GM21423 (cell line): ENCODE data around the gene PLCH1.

Experiments
- ATAC-seq: cut with Tn5 transposase; IDR thresholded peaks from one replicate; pipeline ENCODE4 v1.9.1; 2021; ENCODE audit warnings: mild to moderate bottlenecking, moderate library complexity; ENCODE audit not compliant: unreplicated experiment

PLCH1 gene

DNA sequence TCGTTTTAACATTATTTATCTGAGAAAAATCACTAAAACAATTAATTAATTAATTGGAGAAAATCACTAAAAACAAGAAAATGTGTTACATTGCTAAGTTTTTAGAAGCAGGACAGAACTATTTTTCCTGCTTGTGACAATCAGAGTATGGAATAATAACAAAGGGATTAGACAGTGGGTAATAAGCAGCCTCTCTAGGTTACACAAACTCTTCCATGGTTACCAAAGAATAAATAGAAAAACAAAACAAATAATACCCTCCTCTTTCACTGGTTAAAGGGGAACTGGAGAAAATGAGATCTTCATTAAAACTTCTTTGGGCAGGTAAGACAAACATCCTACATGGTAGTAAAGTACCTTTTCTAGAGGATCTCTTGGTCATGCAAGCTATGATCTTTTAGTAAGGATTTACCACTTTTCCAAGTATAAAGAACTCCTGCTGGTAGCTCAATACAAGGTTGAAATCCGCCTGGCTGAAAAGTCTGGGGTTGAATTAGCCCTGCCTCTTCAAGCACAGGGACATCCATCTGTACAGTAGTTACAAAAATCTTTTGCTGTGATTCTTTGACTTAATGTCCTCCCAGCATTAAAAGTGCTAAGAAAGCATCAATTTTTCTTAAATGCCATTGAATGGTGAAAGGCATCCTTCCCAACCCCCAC, 2.5 kb upstream of the PLCH1 start:
- ATAC-seq: no peak

GRCh38 chr3:155746703-155747102, 1.8 kb upstream of the PLCH1 start:
- no peak for ATAC-seq

DNA sequence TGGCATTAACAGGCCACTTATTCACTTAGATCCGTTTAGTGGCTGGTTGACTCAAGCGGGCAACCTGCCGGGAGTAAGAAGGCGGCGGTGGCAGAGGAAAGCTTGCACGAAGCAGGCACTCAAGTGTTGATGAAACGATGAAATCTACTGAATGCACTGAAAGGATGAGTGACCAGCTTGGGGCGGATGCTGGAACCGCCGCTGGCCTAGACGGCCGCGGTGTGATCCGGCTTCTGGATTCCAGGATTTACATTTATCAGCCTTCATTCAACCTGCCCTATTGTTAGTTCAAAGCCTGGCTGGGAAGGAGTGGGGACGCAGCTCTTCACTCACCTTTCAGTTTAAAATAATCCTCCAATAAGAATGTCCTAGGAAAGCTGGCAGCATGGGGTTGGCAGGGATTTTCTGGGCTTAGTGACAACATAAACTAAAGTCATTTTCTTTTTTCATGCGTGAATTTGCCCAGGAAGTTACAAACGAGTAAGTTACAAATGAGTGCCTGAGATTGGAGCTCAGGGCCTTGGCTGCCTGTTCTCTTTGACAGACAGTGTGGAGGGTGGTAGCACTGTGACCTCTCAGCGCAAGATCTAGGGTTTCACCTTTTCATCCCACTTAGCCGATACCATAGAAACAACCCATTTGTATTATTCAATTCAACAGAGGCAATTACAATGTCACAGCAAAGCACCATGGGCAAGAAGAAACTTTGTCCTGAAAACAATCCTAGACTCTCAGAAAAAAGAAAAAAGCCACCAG, 1.1 kb upstream of the PLCH1 start:
- no peak for ATAC-seq

DNA sequence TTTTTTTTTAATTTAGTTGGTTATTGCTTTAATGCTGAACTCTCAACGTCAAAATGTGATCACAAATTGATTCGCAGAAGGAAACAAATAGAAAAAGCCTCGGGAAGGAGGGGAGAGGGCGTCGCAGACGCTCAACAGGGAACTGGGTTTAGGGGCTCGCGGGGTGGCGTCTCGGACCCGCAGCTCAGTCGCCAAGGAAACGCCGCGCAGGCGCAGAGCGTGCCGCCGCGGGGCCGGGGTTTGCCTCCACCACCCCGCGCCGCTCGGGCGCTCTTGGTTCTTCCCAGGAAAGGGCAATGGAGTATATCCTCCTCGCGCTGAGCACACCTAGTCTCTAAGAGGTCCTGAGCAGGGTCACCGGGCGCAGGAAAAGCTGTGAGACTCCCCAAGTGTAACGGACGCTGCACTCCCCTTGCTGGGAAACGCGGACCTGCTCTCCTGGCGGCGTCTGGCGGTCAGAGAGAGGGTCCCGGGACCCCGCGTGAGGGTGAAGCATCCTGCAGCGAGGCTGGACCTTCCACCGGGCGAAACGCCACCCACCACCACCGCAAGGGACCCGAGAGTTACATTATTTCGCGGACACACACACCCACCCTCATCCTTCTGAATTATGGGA, 753 bp downstream of the PLCH1 start:
- ATAC-seq: peak; percentile 38

DNA sequence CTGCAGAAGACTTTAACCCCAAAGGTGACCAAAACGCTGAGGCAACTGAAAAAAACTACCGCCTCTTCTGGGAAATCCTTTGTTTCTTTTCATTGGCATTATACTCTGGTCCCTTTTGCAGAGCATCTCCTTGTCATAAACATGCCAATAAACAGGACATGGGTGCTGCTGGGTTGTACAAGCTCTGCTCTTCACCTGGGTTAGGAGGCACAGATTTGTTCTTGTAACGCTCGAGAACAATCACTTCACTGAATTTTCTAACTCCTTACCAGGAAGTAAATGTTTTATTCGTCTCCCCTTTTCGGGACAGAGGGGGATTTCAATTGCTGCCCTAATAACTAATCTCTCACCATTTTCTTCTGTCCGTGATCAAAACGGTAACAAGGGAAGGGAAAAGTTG, 1.3 kb downstream of the PLCH1 start:
- no peak for ATAC-seq

DNA sequence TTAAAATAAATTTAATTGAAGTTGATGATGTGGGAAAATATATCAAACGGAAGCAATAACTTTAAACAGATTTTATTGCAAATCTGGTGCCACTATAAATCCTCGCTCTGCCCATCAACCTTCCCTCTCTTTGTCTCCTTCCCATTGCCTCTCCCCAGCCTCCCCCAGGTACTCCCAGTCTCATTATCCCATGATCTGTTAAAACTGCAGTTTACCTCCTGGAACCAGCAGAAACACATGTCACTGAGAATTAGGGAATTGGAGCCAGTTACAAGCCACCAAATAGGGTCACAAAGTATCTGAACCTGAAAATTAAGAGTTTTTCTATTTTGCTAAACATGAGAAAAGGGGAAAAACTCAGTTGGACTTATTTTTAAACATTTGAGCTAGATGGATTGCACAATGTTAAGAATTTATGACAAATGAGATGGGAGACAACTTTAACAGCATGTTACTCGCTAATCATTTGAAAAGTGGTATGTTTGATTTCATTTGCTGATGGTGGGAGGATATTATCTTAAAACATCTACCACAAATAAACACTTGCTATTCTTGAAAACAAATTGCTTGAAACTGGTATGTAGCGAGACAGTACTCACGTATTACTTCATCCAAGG, 2.4 kb downstream of the PLCH1 start:
- no peak for ATAC-seq

GRCh38 chr3:155741603-155742002, 3.3 kb downstream of the PLCH1 start:
- ATAC-seq: no peak

- no peak for ATAC-seq
Measured at GRCh38 chr3:155741101-155741500, 3.8 kb downstream of the PLCH1 start.

DNA sequence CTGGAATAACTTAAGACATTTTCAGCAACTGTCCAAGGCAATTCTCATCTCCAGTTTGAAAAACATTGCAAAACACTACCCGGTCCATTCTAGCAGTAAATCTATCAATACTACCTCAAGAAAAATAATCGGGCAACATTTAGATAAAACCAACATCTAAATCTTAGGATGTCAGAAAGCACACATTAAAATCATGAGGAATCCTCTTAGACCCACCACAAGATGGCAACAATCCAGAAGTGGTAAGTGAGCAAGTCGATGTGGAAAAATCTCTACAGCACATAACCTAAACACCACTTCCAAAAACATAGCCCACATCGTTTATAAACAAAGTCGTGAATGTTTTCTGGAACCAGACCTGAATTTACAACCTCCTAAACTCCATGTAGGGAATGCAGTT, 5.7 kb downstream of the PLCH1 start:
- ATAC-seq: no peak

DNA sequence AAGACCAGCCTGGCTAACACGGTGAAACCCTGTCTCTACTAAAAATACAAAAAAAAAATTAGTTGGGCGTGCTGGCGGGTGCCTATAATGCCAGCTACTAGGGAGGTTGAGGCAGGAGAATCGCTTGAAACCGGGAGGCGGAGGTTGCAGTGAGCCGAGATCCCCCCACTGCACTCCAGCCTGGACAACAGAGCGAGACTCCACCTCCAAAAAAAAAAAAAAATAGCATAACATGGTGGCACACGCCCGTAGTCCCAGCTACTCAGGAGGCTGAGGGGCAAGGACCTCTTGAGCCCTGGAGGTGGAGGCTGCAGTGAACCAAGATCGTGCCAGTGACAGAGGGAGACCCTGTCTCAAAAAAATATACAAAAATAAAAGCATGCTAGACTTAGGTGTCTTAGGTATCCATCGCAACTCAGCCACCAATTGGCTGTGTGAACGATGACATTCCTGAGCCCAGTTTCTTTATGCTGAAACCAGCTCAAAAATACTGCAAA, 6.2 kb downstream of the PLCH1 start:
- no peak for ATAC-seq

GRCh38 chr3:155737844-155738460, 6.9 kb downstream of the PLCH1 start:
- ATAC-seq: peak; percentile 99

DNA sequence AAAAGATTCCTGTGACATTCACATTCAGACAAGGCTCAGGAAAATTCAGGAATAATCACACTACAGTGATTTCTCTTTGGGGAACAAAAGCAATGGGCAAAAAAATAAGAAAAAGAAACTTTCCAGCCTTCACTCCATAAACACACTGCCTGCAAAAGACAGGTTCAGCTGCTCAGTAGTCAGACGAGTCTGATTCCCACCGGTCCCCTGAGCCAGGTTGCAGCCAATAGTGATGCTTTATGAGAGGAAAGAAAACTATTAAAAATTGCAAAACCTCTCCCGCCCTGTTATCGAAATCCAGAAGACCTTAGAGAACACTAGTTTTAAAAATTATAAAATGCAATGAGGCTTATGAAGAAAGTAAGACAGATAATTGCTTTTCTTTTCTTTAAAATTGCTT, 8.5 kb downstream of the PLCH1 start:
- ATAC-seq: no peak

GRCh38 chr3:155730843-155731242, 14.0 kb downstream of the PLCH1 start:
- no peak for ATAC-seq

GRCh38 chr3:155727836-155728235, 17.0 kb downstream of the PLCH1 start:
- ATAC-seq: no peak

- ATAC-seq: no peak
Measured at GRCh38 chr3:155714295-155714718, 30.6 kb downstream of the PLCH1 start.

DNA sequence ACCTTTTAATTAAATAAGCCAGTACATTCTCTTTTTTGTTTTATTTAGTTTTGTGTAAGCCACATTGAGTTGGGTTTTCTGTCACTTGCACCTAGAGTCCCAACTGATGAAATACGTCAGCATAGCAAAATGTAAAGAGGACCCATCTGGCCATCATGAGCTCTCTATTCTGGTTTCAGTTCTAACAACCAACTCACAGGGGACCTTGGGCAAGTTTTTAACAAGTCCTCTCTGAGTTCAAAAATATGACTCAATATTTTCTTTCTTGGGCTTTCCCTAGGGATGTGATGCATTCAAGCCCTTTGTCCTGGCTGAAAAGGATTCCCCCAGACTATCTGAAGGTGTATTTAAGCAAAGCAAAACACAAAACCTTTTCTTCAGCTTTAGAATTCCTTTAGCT, 32.9 kb downstream of the PLCH1 start:
- ATAC-seq: peak; percentile 87

DNA sequence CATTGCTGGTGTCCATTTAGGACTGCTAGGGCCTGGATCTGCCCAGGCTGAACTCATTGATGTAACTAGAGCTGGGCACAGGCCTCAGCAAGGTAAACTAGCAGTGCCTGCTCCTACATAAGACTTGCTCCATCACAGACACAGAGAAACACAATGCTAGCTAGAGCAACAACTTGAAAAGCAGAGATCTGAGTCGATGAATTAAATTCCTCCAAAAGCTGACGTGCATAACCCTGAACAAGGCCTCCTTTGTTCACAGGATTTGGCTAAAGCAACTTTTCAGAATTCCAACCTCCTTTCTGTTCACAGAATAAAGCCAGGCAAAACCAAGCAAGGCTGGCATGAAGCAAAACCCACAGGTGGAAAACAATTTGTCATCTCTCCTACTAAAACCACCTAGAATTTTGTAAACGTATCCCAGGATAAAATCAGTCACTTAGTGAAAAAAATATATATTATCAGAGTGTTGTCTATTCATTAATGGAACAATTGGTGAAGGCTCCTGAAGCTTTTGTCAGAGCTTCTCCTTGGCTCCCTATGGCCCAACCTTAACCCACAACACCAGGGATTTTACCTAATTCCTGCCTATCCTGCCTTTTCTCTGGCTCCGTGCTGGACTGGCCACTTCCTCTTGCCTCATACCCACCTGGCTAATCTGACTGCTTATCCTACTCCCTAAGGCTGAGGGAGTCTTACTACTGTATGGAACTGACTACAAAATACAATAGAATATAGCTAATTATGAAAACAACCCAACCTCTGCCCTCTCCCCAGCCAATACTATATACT, 39.9 kb downstream of the PLCH1 start:
- ATAC-seq: no peak

- ATAC-seq: no peak
Measured at GRCh38 chr3:155704061-155704460, 40.8 kb downstream of the PLCH1 start.

DNA sequence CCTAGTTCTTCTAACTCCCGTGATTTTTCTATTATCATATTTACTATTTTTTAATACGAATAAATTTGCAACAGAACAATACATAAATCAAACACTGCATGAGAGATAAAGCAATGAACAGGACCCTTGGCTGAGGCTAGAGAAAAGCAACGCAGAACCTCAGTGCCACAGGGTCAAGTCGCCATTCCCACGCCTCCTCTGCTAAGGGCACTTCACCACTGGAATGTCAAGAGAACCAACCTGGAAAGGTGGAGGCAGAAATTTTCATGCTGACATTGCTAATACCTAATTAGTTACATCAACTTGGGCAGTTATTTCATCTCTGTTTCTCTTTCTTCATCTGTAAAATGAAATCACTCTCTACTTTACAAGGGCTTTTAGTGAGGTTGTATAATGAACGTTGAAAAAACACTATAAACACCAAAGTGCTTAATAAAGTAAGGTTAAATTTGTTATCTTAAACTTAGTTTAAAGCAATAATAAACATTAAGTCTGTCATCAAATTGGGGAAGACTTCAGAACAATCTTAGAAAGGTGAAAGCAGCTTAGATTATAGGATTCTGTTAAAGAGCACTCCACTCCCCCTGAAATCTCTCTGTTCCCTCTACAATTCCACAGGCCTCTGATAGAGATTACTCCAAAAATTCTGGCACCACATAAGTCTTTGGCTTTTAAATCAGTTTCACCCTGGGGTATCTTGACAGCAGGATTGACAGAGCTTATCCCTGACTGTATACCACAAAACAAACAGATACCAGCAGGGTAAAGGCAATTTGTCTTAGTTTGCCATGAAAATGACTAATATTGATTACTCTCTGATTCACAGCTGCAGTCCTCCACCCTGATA, 41.9 kb downstream of the PLCH1 start:
- no peak for ATAC-seq
